HAP-1 (cell line): ENCODE results near the gene CELSR2.
A peak's percentile ranks its signal among the peaks of the same experiment; 100 is the strongest.

Experiments used
- DNase-seq, 2 experiments: peaks; one replicate each; pipeline ENCODE4 v3.0.0-alpha.2; 2016 to 2020; ENCODE audit warnings: low spot score in 2 of 2
- H3K27me3 ChIP-seq: fragments of 250-450 bp; sonication (Bioruptor Pico); 2 replicates; pipeline ENCODE4 v1.5.1; 2020; ENCODE audit warnings: low read depth, mild to moderate bottlenecking, moderate library complexity
- H3K36me3 ChIP-seq: fragments of 250-450 bp; sonication (Bioruptor Pico); replicated peaks from 2 replicates; pipeline ENCODE4 v1.5.1; 2020; ENCODE audit warnings: mild to moderate bottlenecking
- H3K4me1 ChIP-seq: fragments of 250-450 bp; sonication (Bioruptor Pico); 2 replicates; pipeline ENCODE4 v1.5.1; 2020; ENCODE audit warnings: mild to moderate bottlenecking
- H3K4me3 ChIP-seq: fragments of 250-450 bp; sonication (Bioruptor Pico); 2 replicates; pipeline ENCODE4 v1.5.1; 2020; ENCODE audit warnings: mild to moderate bottlenecking, moderate library complexity
- H3K9me3 ChIP-seq: fragments of 250-450 bp; sonication (Bioruptor Pico); 2 replicates; pipeline ENCODE4 v1.5.1; 2020; ENCODE audit warnings: mild to moderate bottlenecking, moderate library complexity
- in situ Hi-C: fragments of 300-500 bp; cut with MboI; formaldehyde crosslinking; loops from 3 replicates; pipeline ENCODE4 v1.14.3; 2020; ENCODE audit warnings: low sequenced_read_pairs, inconsistent platforms, mixed read lengths

Gene CELSR2

GRCh38 chr1:109258481-109259466 is 9.4 kb downstream of the CELSR2 start:
- Histone ChIP-seq H3K4me1 (peaks cover 14% of the 10 kb centered on the region), H3K9me3 (no peaks in the 10 kb centered on the region), H3K4me3 (no peak overlapping the region), H3K36me3 (peaks cover 4% of the 10 kb centered on the region), H3K27me3 (no peaks in the 10 kb centered on the region)
- in situ Hi-C loops = no loop called here
- no peak for DNase-seq

- Histone ChIP-seq H3K27me3 (no peaks in the 10 kb centered on the region), H3K36me3 (peaks cover 10% of the 10 kb centered on the region), H3K9me3 (no peaks in the 10 kb centered on the region), H3K4me3 (no peak overlapping the region), H3K4me1 (peaks cover 2% of the 10 kb centered on the region)
- in situ Hi-C loops = loop anchor here (10.0 kb wide), 1 partner anchor 275 kb away; the partner anchor contains the start of gene GPR61
- no peak for DNase-seq
Observed at GRCh38 chr1:109259674-109260557, 10.6 kb downstream of the CELSR2 start.

GRCh38 chr1:109261006-109261405 is 11.7 kb downstream of the CELSR2 start:
- in situ Hi-C loops = loop anchor here (10.0 kb wide), 1 partner anchor 274 kb away; the partner anchor contains the start of gene GPR61
- H3K36me3 ChIP-seq = peaks cover 11% of the 10 kb centered on the region

GRCh38 chr1:109261578-109261977 is 12.2 kb downstream of the CELSR2 start:
- Histone ChIP-seq H3K4me3 (no peak overlapping the region), H3K9me3 (no peaks in the 10 kb centered on the region), H3K36me3 (peaks cover 11% of the 10 kb centered on the region), H3K27me3 (no peaks in the 10 kb centered on the region), H3K4me1 (no peaks in the 10 kb centered on the region)
- DNase-seq = no peak
- in situ Hi-C loops = loop anchor here (10.0 kb wide), 1 partner anchor 273 kb away; the partner anchor contains the start of gene GPR61

More at GRCh38 chr1:109261006-109261405, 11.7 kb downstream of the CELSR2 start:
- Histone ChIP-seq H3K4me3 (no peak overlapping the region), H3K4me1 (no peaks in the 10 kb centered on the region), H3K27me3 (no peaks in the 10 kb centered on the region), H3K9me3 (no peaks in the 10 kb centered on the region)
- no peak for DNase-seq

GRCh38 chr1:109262231-109263055 is 13.1 kb downstream of the CELSR2 start:
- Histone ChIP-seq H3K4me1 (no peaks in the 10 kb centered on the region), H3K9me3 (no peaks in the 10 kb centered on the region), H3K4me3 (no peak overlapping the region), H3K27me3 (no peaks in the 10 kb centered on the region), H3K36me3 (peaks cover 11% of the 10 kb centered on the region)
- DNase-seq = no peak
- in situ Hi-C loops = loop anchor here (10.0 kb wide), 1 partner anchor 272 kb away; the partner anchor contains the start of gene GPR61

- no peaks in the 10 kb centered on the region for H3K27me3 ChIP-seq
- no peaks in the 10 kb centered on the region for H3K9me3 ChIP-seq
- in situ Hi-C loops = loop anchor here (10.0 kb wide), 1 partner anchor 272 kb away; the partner anchor contains the start of gene GPR61
- H3K4me1 ChIP-seq = no peaks in the 10 kb centered on the region
- H3K36me3 ChIP-seq = peaks cover 16% of the 10 kb centered on the region
- DNase-seq = no peak
- no peak overlapping the region for H3K4me3 ChIP-seq
Observed at GRCh38 chr1:109263234-109263596, 13.9 kb downstream of the CELSR2 start.

GRCh38 chr1:109263597-109264378 is 14.4 kb downstream of the CELSR2 start:
- in situ Hi-C loops = loop anchor here (10.0 kb wide), 1 partner anchor 271 kb away; the partner anchor contains the start of gene GPR61
- peak; percentile 60 to 91 for DNase-seq

GRCh38 chr1:109264379-109264755 is 15.0 kb downstream of the CELSR2 start:
- peaks cover 16% of the 10 kb centered on the region for H3K36me3 ChIP-seq
- H3K4me1 ChIP-seq = no peaks in the 10 kb centered on the region
- no peaks in the 10 kb centered on the region for H3K9me3 ChIP-seq
- in situ Hi-C loops = loop anchor here (10.0 kb wide), 1 partner anchor 270 kb away; the partner anchor contains the start of gene GPR61
- no peak overlapping the region for H3K4me3 ChIP-seq
- H3K27me3 ChIP-seq = no peaks in the 10 kb centered on the region
- no peak for DNase-seq

More at GRCh38 chr1:109263597-109264378, 14.4 kb downstream of the CELSR2 start:
- Histone ChIP-seq H3K9me3 (no peaks in the 10 kb centered on the region), H3K27me3 (no peaks in the 10 kb centered on the region), H3K36me3 (peaks cover 17% of the 10 kb centered on the region), H3K4me1 (no peaks in the 10 kb centered on the region), H3K4me3 (no peak overlapping the region)

GRCh38 chr1:109265016-109265415 is 15.7 kb downstream of the CELSR2 start:
- Histone ChIP-seq H3K4me3 (no peak overlapping the region), H3K27me3 (no peaks in the 10 kb centered on the region), H3K36me3 (peaks cover 20% of the 10 kb centered on the region), H3K9me3 (no peaks in the 10 kb centered on the region), H3K4me1 (no peaks in the 10 kb centered on the region)
- no peak for DNase-seq
- in situ Hi-C loops = loop anchor here (5.0 to 10.0 kb wide), 2 partner anchors 137 to 270 kb away; partner anchors contain the start of gene GPR61

GRCh38 chr1:109265741-109266330 is 16.5 kb downstream of the CELSR2 start:
- Histone ChIP-seq H3K9me3 (no peaks in the 10 kb centered on the region), H3K27me3 (no peaks in the 10 kb centered on the region), H3K4me1 (no peaks in the 10 kb centered on the region), H3K4me3 (no peak overlapping the region), H3K36me3 (peaks cover 20% of the 10 kb centered on the region)
- DNase-seq = no peak
- in situ Hi-C loops = loop anchor here (5.0 to 10.0 kb wide), 2 partner anchors 136 to 269 kb away; partner anchors contain the start of gene GPR61

- Histone ChIP-seq H3K4me1 (no peaks in the 10 kb centered on the region), H3K27me3 (no peaks in the 10 kb centered on the region), H3K4me3 (no peak overlapping the region), H3K36me3 (peaks cover 23% of the 10 kb centered on the region), H3K9me3 (no peaks in the 10 kb centered on the region)
- no peak for DNase-seq
- in situ Hi-C loops = loop anchor here (5.0 to 10.0 kb wide), 2 partner anchors 135 to 268 kb away; partner anchors contain the start of gene GPR61
Observed at GRCh38 chr1:109266965-109267364, 17.6 kb downstream of the CELSR2 start.
